OCI-LY3 (cell line): ENCODE results near the gene GATA5.

ENCODE experiments used
- H2AFZ ChIP-seq: fragments of 200-600, 300-600 bp; shearing (Covaris generic); 2 replicates; pipeline ENCODE4 v1.6.0; 2014; ENCODE audit warnings: antibody characterized with exemption, low read depth, low read length
- H3K27ac ChIP-seq: fragments of 200-600, 300-600 bp; sonication (generic); 2 replicates; pipeline ENCODE4 v1.5.1; 2014; ENCODE audit warnings: mild to moderate bottlenecking, low read length, moderate library complexity, mixed read lengths
- H3K27me3 ChIP-seq: fragments of 200-600, 300-600 bp; sonication (generic); 2 replicates; pipeline ENCODE4 v1.6.1; 2014; ENCODE audit warnings: low read depth, low read length, mixed read lengths
- H3K36me3 ChIP-seq: fragments of 200-600, 300-600 bp; sonication (generic); replicated peaks from 2 replicates; pipeline ENCODE3; 2014; ENCODE audit warnings: low read depth, low read length, mixed read lengths
- H3K4me1 ChIP-seq: fragments of 300-600, 200-600 bp; sonication (generic); 2 replicates; pipeline ENCODE4 v1.6.1; 2014; ENCODE audit warnings: low read length, mixed read lengths
- H3K4me2 ChIP-seq: fragments of 200-600, 300-600 bp; sonication (generic); 2 replicates; pipeline ENCODE4 v1.6.1; 2014; ENCODE audit warnings: low read length, mixed read lengths
- H3K4me3 ChIP-seq: fragments of 300-600, 200-600 bp; sonication (generic); 2 replicates; pipeline ENCODE4 v1.5.1; 2014; ENCODE audit warnings: antibody characterized with exemption, mild to moderate bottlenecking, low read length, moderate library complexity
- H3K79me2 ChIP-seq: fragments of 300-600, 200-600 bp; shearing (Covaris generic); 2 replicates; pipeline ENCODE4 v1.6.1; 2014; ENCODE audit warnings: mild to moderate bottlenecking, low read length, mixed read lengths
- H3K9ac ChIP-seq: fragments of 300-600, 200-600 bp; shearing (Covaris generic); 2 replicates; pipeline ENCODE4 v1.6.0; 2014; ENCODE audit warnings: mild to moderate bottlenecking, low read length, moderate library complexity
- H3K9me3 ChIP-seq: fragments of 200-600, 300-600 bp; shearing (Covaris generic); 2 replicates; pipeline ENCODE4 v1.6.1; 2014; ENCODE audit warnings: low read length, mixed read lengths; ENCODE audit not compliant: insufficient read depth
- H4K20me1 ChIP-seq: fragments of 200-600, 300-600 bp; sonication (generic); 2 replicates; pipeline ENCODE4 v1.6.1; 2016; ENCODE audit warnings: low read length, mixed read lengths; ENCODE audit not compliant: insufficient read depth
- EZH2phosphoT487 ChIP-seq: fragments of 200-600 bp; shearing (Covaris generic); IDR thresholded peaks from 2 replicates; pipeline ENCODE4 v1.6.1; 2018; ENCODE audit warnings: antibody characterized with exemption, mixed run types, low read depth
- TF ChIP-seq, protein P1 (sequence below): fragments of 200-600, 300-600 bp; sonication (generic); IDR thresholded peaks from 2 replicates; pipeline ENCODE4 v1.5.1; 2014; ENCODE audit warnings: antibody characterized with exemption, low read length, low read depth

GATA5 gene

DNA sequence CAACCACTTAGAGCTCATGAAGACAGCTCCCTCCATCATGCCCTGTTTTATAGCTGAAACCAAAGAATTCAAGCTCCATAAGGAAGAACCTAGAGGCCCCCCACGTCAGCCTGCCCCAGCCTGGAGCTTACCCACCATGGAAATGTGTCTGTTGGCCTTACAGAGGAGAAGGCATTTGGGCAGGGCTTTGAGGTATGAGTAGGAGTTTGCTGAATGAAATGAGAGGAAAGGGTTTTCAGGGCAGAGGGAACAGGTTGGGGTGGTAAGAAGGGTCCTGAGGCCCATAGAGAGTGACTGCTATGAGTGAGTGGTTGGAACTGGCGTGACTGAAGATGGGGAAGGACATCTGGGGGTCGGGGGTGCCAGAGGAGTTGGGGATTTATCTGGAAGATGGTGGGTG, 12.7 kb upstream of the GATA5 start:
- peaks cover 3% of the 10 kb centered on the region for H3K4me1 ChIP-seq
- no peaks in the 10 kb centered on the region for H3K9me3 ChIP-seq
- H3K9ac ChIP-seq: no peak overlapping the region
- no peak overlapping the region for H3K4me3 ChIP-seq
- no peak overlapping the region for H3K4me2 ChIP-seq
- no peaks in the 10 kb centered on the region for H4K20me1 ChIP-seq
- no peak overlapping the region for H2AFZ ChIP-seq
- H3K27me3 ChIP-seq: peaks cover 39% of the 10 kb centered on the region
- H3K36me3 ChIP-seq: no peaks in the 10 kb centered on the region
- H3K27ac ChIP-seq: no peak overlapping the region
- H3K79me2 ChIP-seq: no peaks in the 10 kb centered on the region
- no peak for TF ChIP-seq EZH2phosphoT487
- TF ChIP-seq, protein P1, sequence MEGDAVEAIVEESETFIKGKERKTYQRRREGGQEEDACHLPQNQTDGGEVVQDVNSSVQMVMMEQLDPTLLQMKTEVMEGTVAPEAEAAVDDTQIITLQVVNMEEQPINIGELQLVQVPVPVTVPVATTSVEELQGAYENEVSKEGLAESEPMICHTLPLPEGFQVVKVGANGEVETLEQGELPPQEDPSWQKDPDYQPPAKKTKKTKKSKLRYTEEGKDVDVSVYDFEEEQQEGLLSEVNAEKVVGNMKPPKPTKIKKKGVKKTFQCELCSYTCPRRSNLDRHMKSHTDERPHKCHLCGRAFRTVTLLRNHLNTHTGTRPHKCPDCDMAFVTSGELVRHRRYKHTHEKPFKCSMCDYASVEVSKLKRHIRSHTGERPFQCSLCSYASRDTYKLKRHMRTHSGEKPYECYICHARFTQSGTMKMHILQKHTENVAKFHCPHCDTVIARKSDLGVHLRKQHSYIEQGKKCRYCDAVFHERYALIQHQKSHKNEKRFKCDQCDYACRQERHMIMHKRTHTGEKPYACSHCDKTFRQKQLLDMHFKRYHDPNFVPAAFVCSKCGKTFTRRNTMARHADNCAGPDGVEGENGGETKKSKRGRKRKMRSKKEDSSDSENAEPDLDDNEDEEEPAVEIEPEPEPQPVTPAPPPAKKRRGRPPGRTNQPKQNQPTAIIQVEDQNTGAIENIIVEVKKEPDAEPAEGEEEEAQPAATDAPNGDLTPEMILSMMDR: no peak

GRCh38 chr20:62487561-62488354, 12.0 kb upstream of the GATA5 start:
- Histone ChIP-seq H3K27me3 (peaks cover 44% of the 10 kb centered on the region), H3K4me2 (no peak overlapping the region), H4K20me1 (no peaks in the 10 kb centered on the region), H3K4me1 (peaks cover 11% of the 10 kb centered on the region), H3K36me3 (no peaks in the 10 kb centered on the region), H2AFZ (no peak overlapping the region), H3K9ac (no peak overlapping the region), H3K79me2 (no peaks in the 10 kb centered on the region), H3K9me3 (no peaks in the 10 kb centered on the region), H3K4me3 (no peak overlapping the region), H3K27ac (no peak overlapping the region)
- no peak for TF ChIP-seq EZH2phosphoT487
- TF ChIP-seq, protein P1: no peak

DNA sequence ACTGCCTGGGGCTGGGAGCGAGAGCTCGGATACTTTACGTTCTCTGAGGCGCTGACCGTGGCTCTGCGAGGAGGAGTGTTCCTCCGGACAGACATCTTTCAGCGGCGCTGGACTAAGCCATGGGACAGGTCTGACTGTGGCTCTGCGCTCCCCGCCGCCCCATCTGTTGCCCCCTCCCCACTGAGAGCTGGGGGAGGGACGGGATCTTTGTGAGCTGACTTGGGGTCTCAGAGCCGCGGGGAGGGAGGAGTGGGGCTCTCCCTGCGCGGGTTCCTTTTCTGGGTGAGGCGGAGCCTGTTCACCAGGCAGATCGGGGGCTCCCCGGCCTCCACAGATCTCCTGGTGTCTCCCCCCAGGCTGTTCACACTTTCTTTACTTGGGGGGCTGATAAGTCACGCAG, 11.3 kb upstream of the GATA5 start:
- Histone ChIP-seq H3K27me3 (peaks cover 50% of the 10 kb centered on the region), H3K79me2 (no peaks in the 10 kb centered on the region), H3K9ac (no peak overlapping the region), H3K27ac (no peak overlapping the region), H3K36me3 (no peaks in the 10 kb centered on the region), H3K4me2 (no peak overlapping the region), H3K4me1 (peaks cover 14% of the 10 kb centered on the region), H2AFZ (no peak overlapping the region), H3K4me3 (no peak overlapping the region), H4K20me1 (no peaks in the 10 kb centered on the region), H3K9me3 (no peaks in the 10 kb centered on the region)
- TF ChIP-seq EZH2phosphoT487: no peak
- TF ChIP-seq, protein P1: no peak

GRCh38 chr20:62486484-62486883, 10.7 kb upstream of the GATA5 start:
- H3K4me1 ChIP-seq: peaks cover 14% of the 10 kb centered on the region
- H3K4me3 ChIP-seq: no peak overlapping the region
- no peak overlapping the region for H3K9ac ChIP-seq
- H3K36me3 ChIP-seq: no peaks in the 10 kb centered on the region
- no peak overlapping the region for H2AFZ ChIP-seq
- no peak overlapping the region for H3K4me2 ChIP-seq
- H3K9me3 ChIP-seq: no peaks in the 10 kb centered on the region
- no peaks in the 10 kb centered on the region for H3K79me2 ChIP-seq
- TF ChIP-seq, protein P1: no peak
- no peak for TF ChIP-seq EZH2phosphoT487
- peaks cover 57% of the 10 kb centered on the region for H3K27me3 ChIP-seq
- no peaks in the 10 kb centered on the region for H4K20me1 ChIP-seq
- no peak overlapping the region for H3K27ac ChIP-seq
